Loucy (cell line): ENCODE measurements around the gene NEIL3.

Experiments used
- H2AFZ ChIP-seq: fragments of 200-600 bp; sonication (generic); 2 replicates; pipeline ENCODE4 v1.6.0; 2016; ENCODE audit warnings: antibody characterized with exemption, mild to moderate bottlenecking, low read length, moderate library complexity
- H3F3A ChIP-seq: fragments of 200-600 bp; 2 replicates; pipeline ENCODE4 v1.6.0; 2016; ENCODE audit warnings: antibody characterized with exemption, low read depth, mild to moderate bottlenecking
- H3K27me3 ChIP-seq: fragments of 200-600 bp; sonication (generic); 2 replicates; pipeline ENCODE4 v1.6.1; 2014; ENCODE audit warnings: low read length, mild to moderate bottlenecking; ENCODE audit not compliant: insufficient read depth, poor library complexity, severe bottlenecking
- H3K36me3 ChIP-seq: fragments of 200-600 bp; sonication (generic); 2 replicates; pipeline ENCODE4 v1.6.1; 2016; ENCODE audit warnings: low read length; ENCODE audit not compliant: insufficient read depth
- H3K4me1 ChIP-seq: fragments of 200-600 bp; sonication (generic); 2 replicates; pipeline ENCODE4 v1.5.1; 2014; ENCODE audit warnings: low read length, mild to moderate bottlenecking; ENCODE audit not compliant: insufficient read depth, poor library complexity, severe bottlenecking
- H3K4me2 ChIP-seq: fragments of 200-600 bp; sonication (generic); 2 replicates; pipeline ENCODE4 v1.6.0; 2014; ENCODE audit warnings: antibody characterized with exemption, low read length, low read depth, mild to moderate bottlenecking; ENCODE audit not compliant: poor library complexity, severe bottlenecking
- H3K4me3 ChIP-seq: fragments of 200-600 bp; sonication (generic); 2 replicates; pipeline ENCODE4 v1.5.1; 2014; ENCODE audit warnings: low read length, mild to moderate bottlenecking, mixed read lengths; ENCODE audit not compliant: poor library complexity, severe bottlenecking
- H3K79me2 ChIP-seq: fragments of 200-600 bp; sonication (generic); 2 replicates; pipeline ENCODE4 v1.6.1; 2014; ENCODE audit warnings: low read length; ENCODE audit not compliant: insufficient read depth
- H3K9ac ChIP-seq: fragments of 200-600 bp; sonication (generic); 2 replicates; pipeline ENCODE4 v1.6.0; 2014; ENCODE audit warnings: mild to moderate bottlenecking, low read depth, low read length, moderate library complexity; ENCODE audit not compliant: poor library complexity, severe bottlenecking
- H3K9me2 ChIP-seq: fragments of 200-600 bp; sonication (generic); replicated peaks from 2 replicates; pipeline ENCODE4 v1.6.1; 2016; ENCODE audit warnings: low read depth, low read length, mixed read lengths
- H3K9me3 ChIP-seq: fragments of 200-600 bp; sonication (generic); 2 replicates; pipeline ENCODE4 v1.6.1; 2014; ENCODE audit warnings: mild to moderate bottlenecking, antibody characterized with exemption, low read length, low read depth; ENCODE audit not compliant: insufficient read depth
- H4K20me1 ChIP-seq: fragments of 200-600 bp; sonication (generic); 2 replicates; pipeline ENCODE4 v1.6.0; 2014; ENCODE audit warnings: antibody characterized with exemption, low read length, mild to moderate bottlenecking; ENCODE audit not compliant: insufficient read depth, poor library complexity, severe bottlenecking
- CTCF ChIP-seq: fragments of 200-600 bp; sonication (generic); conservative IDR thresholded peaks from 2 replicates; pipeline ENCODE4 v1.5.1; 2014; ENCODE audit warnings: mild to moderate bottlenecking, antibody characterized with exemption, low read length
- EZH2phosphoT487 ChIP-seq: fragments of 200-600 bp; IDR thresholded peaks from 2 replicates; pipeline ENCODE4 v1.6.1; 2018; ENCODE audit warnings: antibody characterized with exemption, mild to moderate bottlenecking, moderate library complexity, borderline replicate concordance

Gene NEIL3

GRCh38 chr4:177411996-177412395 lies 102.3 kb downstream of the NEIL3 start:
- Histone ChIP-seq H3K36me3 (no peaks in the 10 kb centered on the region), H3K79me2 (no peaks in the 10 kb centered on the region), H3K4me2 (no peak overlapping the region), H3K9me2 (no peaks in the 10 kb centered on the region), H3K27me3 (no peaks in the 10 kb centered on the region), H3K4me1 (no peaks in the 10 kb centered on the region), H3F3A (no peaks in the 10 kb centered on the region), H4K20me1 (no peaks in the 10 kb centered on the region), H3K9ac (no peak overlapping the region), H2AFZ (no peak overlapping the region), H3K4me3 (no peak overlapping the region), H3K9me3 (no peaks in the 10 kb centered on the region)
- TF ChIP-seq CTCF (no peak), EZH2phosphoT487 (no peak)
